Stimulated activated naive B cell treated with anti-CD40 and anti-IgM and Interleukin-4, amounts not matched to agents 10 μg/mL and 1 μg/mL and 100 μg/mL, for 72 hours (primary cell): ENCODE results near the gene HJV.
A peak's percentile ranks its signal among the peaks of the same experiment; 100 is the strongest.

Source experiments
- ATAC-seq, 2 donors: fragments of 150-1000 bp; cut with Tn5 transposase; replicated peaks; 2 replicates each; pipeline ENCODE4 v1.10.0; 2021; ENCODE audit warnings: moderate library complexity in 1 of 2
- DNase-seq: peaks from one replicate; pipeline ENCODE4 v3.0.0; 2021
- H3K27ac Mint-ChIP-seq: one replicate; pipeline ENCODE4 v1.8.0; 2022; ENCODE audit warnings: mild to moderate bottlenecking, mixed read lengths
- H3K27me3 Mint-ChIP-seq, 2 donors: one replicate each; pipeline ENCODE4 v1.8.0; 2022; ENCODE audit warnings: mixed read lengths in 2 of 2
- H3K36me3 Mint-ChIP-seq, 2 donors: one replicate each; pipeline ENCODE4 v1.8.0; 2022; ENCODE audit warnings: mixed read lengths in 2 of 2, mild to moderate bottlenecking in 1 of 2
- H3K4me1 Mint-ChIP-seq, 2 donors: one replicate each; pipeline ENCODE4 v1.8.0; 2022; ENCODE audit warnings: mixed read lengths in 2 of 2, mild to moderate bottlenecking in 1 of 2
- H3K4me3 Mint-ChIP-seq, 2 donors: one replicate each; pipeline ENCODE4 v1.8.0; 2022; ENCODE audit warnings: mild to moderate bottlenecking in 2 of 2, mixed read lengths in 2 of 2, moderate library complexity in 1 of 2
- H3K9me3 Mint-ChIP-seq, 2 donors: one replicate each; pipeline ENCODE4 v1.8.0; 2022; ENCODE audit warnings: mixed read lengths in 2 of 2, mild to moderate bottlenecking in 1 of 2

HJV gene

DNA sequence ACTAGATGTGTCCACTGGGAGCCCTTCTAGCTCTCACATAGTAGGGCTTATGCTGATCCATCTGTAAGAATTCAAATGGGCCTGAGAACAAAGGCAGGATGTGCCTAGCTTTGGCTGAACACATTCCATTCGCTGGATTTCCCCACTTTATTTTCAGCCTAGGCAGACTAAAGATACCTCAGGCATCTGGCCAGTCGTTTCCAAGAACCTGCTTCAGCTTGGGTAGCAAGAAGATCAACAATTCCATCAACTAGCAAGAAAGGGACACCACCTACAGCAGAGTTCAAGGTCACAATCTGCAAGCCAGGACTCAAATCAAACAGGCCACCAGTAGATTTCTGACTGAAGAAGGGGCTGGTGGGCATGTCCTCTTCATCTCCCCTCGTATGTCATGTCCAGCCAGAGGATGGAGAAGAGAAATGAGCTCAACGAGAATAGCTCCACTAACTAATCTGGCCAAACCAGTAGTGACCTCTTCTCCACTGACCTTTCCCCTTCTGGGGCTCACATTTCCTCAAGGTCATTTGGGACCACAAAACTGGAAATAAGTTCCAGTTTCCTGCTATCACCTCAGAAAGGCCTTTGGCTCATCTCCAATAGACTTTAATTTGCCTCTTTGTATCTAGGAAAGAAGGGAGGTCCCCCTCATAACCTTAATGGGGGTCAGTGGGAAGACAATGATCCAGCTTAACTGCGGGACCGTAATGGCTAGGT is 39.4 kb downstream of the HJV start:
- peaks cover 22 to 53% of the 10 kb centered on the region in 2 donors for H3K4me1 Mint-ChIP-seq
- H3K9me3 Mint-ChIP-seq = no peaks in the 10 kb centered on the region
- H3K27ac Mint-ChIP-seq = peak overlapping the region; percentile 89
- ATAC-seq (no peak), DNase-seq (no peak)
- no peaks in the 10 kb centered on the region for H3K27me3 Mint-ChIP-seq
- peaks cover 0 to 2% of the 10 kb centered on the region in 2 donors for H3K36me3 Mint-ChIP-seq
- no peak overlapping the region for H3K4me3 Mint-ChIP-seq

- H3K36me3 Mint-ChIP-seq = peaks cover 0 to 2% of the 10 kb centered on the region in 2 donors
- H3K27me3 Mint-ChIP-seq = no peaks in the 10 kb centered on the region
- H3K27ac Mint-ChIP-seq = no peak overlapping the region
- DNase-seq (no peak), ATAC-seq (no peak)
- H3K4me3 Mint-ChIP-seq = no peak overlapping the region
- H3K4me1 Mint-ChIP-seq = peaks cover 13 to 49% of the 10 kb centered on the region in 2 donors
- no peaks in the 10 kb centered on the region for H3K9me3 Mint-ChIP-seq
Observed at GRCh38 chr1:145980457-145980994, 41.0 kb downstream of the HJV start.

GRCh38 chr1:145979746-145980456 is 41.6 kb downstream of the HJV start:
- H3K27me3 Mint-ChIP-seq = no peaks in the 10 kb centered on the region
- H3K36me3 Mint-ChIP-seq = peaks cover 2 to 5% of the 10 kb centered on the region in 2 donors
- peak; percentile 19 to 20 for ATAC-seq

GRCh38 chr1:145978854-145979745 is 42.4 kb downstream of the HJV start:
- Mint-ChIP-seq H3K36me3 (peaks cover 3 to 8% of the 10 kb centered on the region in 2 donors), H3K9me3 (no peaks in the 10 kb centered on the region), H3K4me1 (peaks cover 10 to 38% of the 10 kb centered on the region in 2 donors), H3K4me3 (no peak overlapping the region), H3K27me3 (no peaks in the 10 kb centered on the region), H3K27ac (no peak overlapping the region)
- ATAC-seq (peak; percentile 87), DNase-seq (peak; percentile 92)

More at GRCh38 chr1:145979746-145980456, 41.6 kb downstream of the HJV start:
- no peak overlapping the region for H3K27ac Mint-ChIP-seq
- no peak for DNase-seq
- no peaks in the 10 kb centered on the region for H3K9me3 Mint-ChIP-seq
- H3K4me1 Mint-ChIP-seq = peaks cover 11 to 44% of the 10 kb centered on the region in 2 donors
- H3K4me3 Mint-ChIP-seq = no peak overlapping the region

DNA sequence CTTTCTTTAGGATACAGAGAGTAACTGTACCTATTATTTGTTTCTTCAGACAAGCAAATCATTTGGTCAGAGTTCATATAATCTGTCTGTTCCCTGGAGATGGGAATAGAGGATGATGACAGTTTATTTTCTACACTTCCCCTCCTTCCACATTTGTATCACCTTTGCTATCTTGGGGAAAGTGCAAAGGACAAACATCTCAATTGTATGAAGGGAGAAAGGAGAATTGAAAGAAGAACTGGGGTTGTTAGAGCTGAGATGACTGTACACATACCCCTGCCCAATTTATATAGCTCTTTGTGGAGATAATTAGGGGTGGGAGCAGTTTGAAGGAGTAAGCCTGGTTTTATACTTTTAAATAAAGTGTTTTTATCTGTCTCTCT is 43.1 kb downstream of the HJV start:
- H3K27me3 Mint-ChIP-seq = no peaks in the 10 kb centered on the region
- peaks cover 10 to 37% of the 10 kb centered on the region in 2 donors for H3K4me1 Mint-ChIP-seq
- H3K4me3 Mint-ChIP-seq = no peak overlapping the region
- H3K36me3 Mint-ChIP-seq = peaks cover 3 to 8% of the 10 kb centered on the region in 2 donors
- H3K27ac Mint-ChIP-seq = no peak overlapping the region
- DNase-seq (no peak), ATAC-seq (peak; percentile 25 to 32)
- no peaks in the 10 kb centered on the region for H3K9me3 Mint-ChIP-seq

GRCh38 chr1:145977486-145978470 is 43.8 kb downstream of the HJV start:
- peaks cover 6 to 8% of the 10 kb centered on the region in 2 donors for H3K36me3 Mint-ChIP-seq
- no peak overlapping the region for H3K27ac Mint-ChIP-seq
- H3K4me3 Mint-ChIP-seq = peak overlapping the region; percentile 48 to 66
- DNase-seq = no peak
- H3K4me1 Mint-ChIP-seq = peaks cover 10 to 30% of the 10 kb centered on the region in 2 donors
- H3K27me3 Mint-ChIP-seq = no peaks in the 10 kb centered on the region
- peak; percentile 21 to 38 for ATAC-seq
- H3K9me3 Mint-ChIP-seq = no peaks in the 10 kb centered on the region

GRCh38 chr1:145977016-145977415 is 44.5 kb downstream of the HJV start:
- Mint-ChIP-seq H3K4me1 (peaks cover 10 to 23% of the 10 kb centered on the region in 2 donors), H3K36me3 (peaks cover 6 to 8% of the 10 kb centered on the region in 2 donors), H3K27me3 (no peaks in the 10 kb centered on the region), H3K4me3 (peak overlapping the region in 1 of 2 donors; percentile 48), H3K27ac (no peak overlapping the region), H3K9me3 (no peaks in the 10 kb centered on the region)
- no peak for DNase-seq
- no peak for ATAC-seq

DNA sequence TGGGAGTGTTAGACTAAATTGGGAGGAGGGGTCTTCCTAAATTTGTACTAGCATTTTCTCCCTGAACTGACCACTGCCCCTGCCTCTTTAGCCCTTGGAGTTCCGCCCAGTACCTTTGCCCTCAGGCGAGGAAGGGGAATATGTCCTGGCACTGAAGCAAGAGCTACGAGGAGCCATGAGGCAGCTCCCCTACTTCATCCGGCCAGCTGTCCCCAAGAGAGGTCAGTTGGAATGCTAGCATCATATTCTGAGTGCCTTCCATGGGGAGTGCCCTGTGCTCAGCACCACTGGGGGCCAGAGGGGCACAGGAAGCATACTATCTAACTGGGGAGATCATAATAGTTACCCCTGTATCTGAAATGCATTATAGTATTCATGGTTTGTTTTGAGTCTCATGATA is 46.3 kb downstream of the HJV start:
- Mint-ChIP-seq H3K9me3 (no peaks in the 10 kb centered on the region), H3K4me3 (no peak overlapping the region), H3K4me1 (peaks cover 10 to 17% of the 10 kb centered on the region in 2 donors), H3K27me3 (no peaks in the 10 kb centered on the region), H3K36me3 (peaks cover 6 to 11% of the 10 kb centered on the region in 2 donors), H3K27ac (peak overlapping the region; percentile 21)
- ATAC-seq (no peak), DNase-seq (no peak)

GRCh38 chr1:145974721-145975120 is 46.8 kb downstream of the HJV start:
- H3K27me3 Mint-ChIP-seq = no peaks in the 10 kb centered on the region
- H3K4me3 Mint-ChIP-seq = no peak overlapping the region
- H3K9me3 Mint-ChIP-seq = no peaks in the 10 kb centered on the region
- no peak overlapping the region for H3K27ac Mint-ChIP-seq
- DNase-seq = no peak
- no peak for ATAC-seq
- H3K4me1 Mint-ChIP-seq = peaks cover 10 to 17% of the 10 kb centered on the region in 2 donors
- peaks cover 6 to 11% of the 10 kb centered on the region in 2 donors for H3K36me3 Mint-ChIP-seq

DNA sequence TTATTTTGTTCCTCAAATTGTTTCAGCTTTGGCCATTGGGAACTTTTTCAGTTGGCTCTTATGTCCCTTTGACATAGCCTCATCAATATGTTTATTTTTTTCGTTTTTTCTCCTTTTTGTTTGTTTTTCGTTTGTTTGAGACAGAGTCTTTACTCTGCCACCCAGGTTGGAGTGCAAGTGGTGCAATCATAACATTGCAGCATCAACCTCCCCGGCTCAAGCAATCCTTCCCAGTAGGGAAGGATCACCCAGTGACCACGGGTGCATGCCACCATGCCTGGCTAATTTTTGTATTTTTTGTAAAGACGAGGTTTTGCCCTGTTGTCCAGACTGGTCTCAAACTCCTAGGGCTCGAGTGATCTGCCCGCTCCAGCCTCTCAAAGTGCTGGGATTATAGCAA is 49.0 kb downstream of the HJV start:
- peaks cover 10 to 11% of the 10 kb centered on the region in 2 donors for H3K4me1 Mint-ChIP-seq
- no peak overlapping the region for H3K27ac Mint-ChIP-seq
- ATAC-seq = no peak
- no peak for DNase-seq
- no peak overlapping the region for H3K4me3 Mint-ChIP-seq
- H3K36me3 Mint-ChIP-seq = peaks cover 7 to 16% of the 10 kb centered on the region in 2 donors
- no peaks in the 10 kb centered on the region for H3K9me3 Mint-ChIP-seq
- no peaks in the 10 kb centered on the region for H3K27me3 Mint-ChIP-seq
